Stomach (tissue), 9 donors: ENCODE measurements around the gene RAVER2. TPM values are rescaled to one million over a fixed set of nuclear protein-coding genes. Genes with fewer than 3 reads are reported as not detected.

Experiments used
- DNase-seq, 2 donors: peaks; one replicate each; pipeline versions ENCODE4 v3.0.0 to v3.0.0-alpha.2; 2013 to 2019
- H3K27ac ChIP-seq, 5 donors: fragments of 200-600 bp in 4 of 5; sonication (generic) in 4 of 5; one replicate each; pipeline ENCODE4 v1.5.1; 2013 to 2019; ENCODE audit warnings: mild to moderate bottlenecking in 1 of 5, moderate library complexity in 1 of 5
- H3K27me3 ChIP-seq, 3 donors: fragments of 200-600 bp; sonication (generic); one replicate each; pipeline ENCODE4 v1.5.1; 2017 to 2019; ENCODE audit warnings: mixed run types in 1 of 3
- H3K36me3 ChIP-seq, 4 donors: fragments of 200-600 bp; sonication (generic); 1 replicate in 3 of 4; 2 replicates in 1 of 4; pipeline ENCODE4 v1.5.1; 2016 to 2019
- H3K4me1 ChIP-seq, 4 donors: fragments of 200-600 bp; sonication (generic); one replicate each; pipeline ENCODE4 v1.5.1; 2016 to 2019
- H3K4me3 ChIP-seq, 4 donors: fragments of 200-600 bp; sonication (generic) in 3 of 4; one replicate each; pipeline ENCODE4 v1.5.1; 2016 to 2019; ENCODE audit warnings: mild to moderate bottlenecking in 1 of 4
- H3K9me3 ChIP-seq, 4 donors: fragments of 200-600 bp; sonication (generic); one replicate each; pipeline ENCODE4 v1.5.1; 2016 to 2019
- CTCF ChIP-seq, 7 experiments: fragments of 450-650 bp in 4 of 7; fragments of 200-600 bp in 3 of 7; sonication (generic) in 3 of 7; IDR thresholded peaks; one replicate each; pipeline ENCODE4 v1.5.1; 2016 to 2019; ENCODE audit warnings: antibody characterized with exemption in 7 of 7, control low read depth in 2 of 7, mild to moderate bottlenecking in 1 of 7
- EP300 ChIP-seq: sonication (generic); formaldehyde crosslinking; IDR thresholded peaks from one replicate; pipeline ENCODE4 v1.6.1; 2017; ENCODE audit warnings: antibody characterized with exemption
- POLR2A ChIP-seq, 4 donors: fragments of 450-650 bp; IDR thresholded peaks; one replicate each; pipeline ENCODE4 v1.6.1; 2016; ENCODE audit warnings: antibody characterized with exemption in 4 of 4, control low read depth in 2 of 4, mild to moderate bottlenecking in 1 of 4, moderate library complexity in 1 of 4
- POLR2AphosphoS5 ChIP-seq, 3 donors: sonication (generic); formaldehyde crosslinking; IDR thresholded peaks; one replicate each; pipeline ENCODE4 v1.6.1; 2016; ENCODE audit warnings: antibody characterized with exemption in 3 of 3
- WGBS, 5 donors: extraction: QIAGEN DNeasy Blood & Tissue Kit in 3 of 5; methylation state at CpG; one replicate each; pipeline versions ENCODE4 v1.1.5 to v1.1.7; 2013 to 2018; 5-methylcytosine and 5-hydroxymethylcytosine counted together
- intact Hi-C: fragments of 100-400 bp; cut with DNase I; formaldehyde crosslinking; loops from one replicate; pipeline ENCODE4 v1.15.1; 2023; ENCODE audit warnings: low total_unique reads
- polyA plus RNA-seq, 3 donors: library from polyadenylated mRNA; stranded (reverse); fragments of 200-250 nt; gene quantifications; one replicate each; pipeline ENCODE4 v1.2.3, GENCODE V29; 2013
- total RNA-seq, 5 donors: library from RNA; depleted of rRNA; stranded (reverse); fragments of >200 nt; gene quantifications; one replicate each; pipeline versions ENCODE4 v1.1.0 to v1.2.3, GENCODE V29; 2014 to 2016
- donor health status: healthy with polysubstance abuse.
- donor health status: Bipolar disorder and iron deficiency.
- donor health status: healthy.

RAVER2 gene
- total and polyA plus RNA-seq, 8 donors = 4.7 to 27.5 (median 13.9) TPM

- no peak for DNase-seq
- peak overlapping the region in 2 of 5 donors; percentile 17 to 18 for H3K27ac ChIP-seq
- no peaks in the 10 kb centered on the region for H3K27me3 ChIP-seq
These were observed 97.3 kb downstream of the RAVER2 start for GRCh38 chr1:64842224-64842623.

DNA sequence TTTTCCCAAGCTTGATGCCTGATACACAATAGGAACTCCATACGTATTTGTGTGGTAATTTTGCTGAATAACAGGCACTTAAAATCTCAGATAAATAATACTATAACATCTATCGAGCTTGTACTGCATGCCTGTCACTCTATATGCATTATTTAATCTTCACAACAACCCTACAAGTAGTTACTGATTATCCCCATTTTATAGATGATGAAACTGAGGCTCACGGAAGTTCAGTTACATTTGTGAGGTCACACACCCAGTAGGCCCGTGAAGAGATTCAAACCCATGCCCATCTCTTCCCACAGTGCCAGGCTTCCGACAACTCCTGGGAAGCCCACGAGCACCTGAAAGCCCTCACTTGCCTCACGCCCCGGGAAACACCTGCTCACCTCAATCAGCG, 98.8 kb downstream of the RAVER2 start:
- WGBS, 5 donors = 84 to 95% (median 92%) methylated on average over 9 of the region's 9 CpGs
- intact Hi-C loops = no loop called here
- DNase-seq = no peak
- TF ChIP-seq CTCF (IDR thresholded peaks at IDR 0.05) (no peak), EP300 (no peak), POLR2AphosphoS5 (IDR thresholded peaks at IDR 0.05) (no peak)
- Histone ChIP-seq H3K27ac (no peak overlapping the region), H3K4me3 (no peak overlapping the region), H3K36me3 (peaks cover 64 to 97% (median 96%) of the 10 kb centered on the region in 4 donors), H3K9me3 (no peaks in the 10 kb centered on the region), H3K4me1 (peaks cover 0 to 16% (median 7%) of the 10 kb centered on the region in 4 donors), H3K27me3 (no peaks in the 10 kb centered on the region)

More at GRCh38 chr1:64842224-64842623, 97.3 kb downstream of the RAVER2 start:
- TF ChIP-seq EP300 = no peak
- TF ChIP-seq POLR2A (IDR thresholded peaks at IDR 0.05) = no peak
- no peak for TF ChIP-seq POLR2AphosphoS5 (IDR thresholded peaks at IDR 0.05)
- TF ChIP-seq CTCF (IDR thresholded peaks at IDR 0.05) = no peak
- intact Hi-C loops = no loop called here
- 45 to 72% (median 55%) methylated on average over 2 of the region's 2 CpGs for WGBS, 5 donors
- Histone ChIP-seq H3K36me3 (peaks cover 66 to 97% (median 96%) of the 10 kb centered on the region in 4 donors), H3K4me3 (no peak overlapping the region), H3K9me3 (no peaks in the 10 kb centered on the region), H3K4me1 (peaks cover 0 to 16% (median 7%) of the 10 kb centered on the region in 4 donors)

DNA sequence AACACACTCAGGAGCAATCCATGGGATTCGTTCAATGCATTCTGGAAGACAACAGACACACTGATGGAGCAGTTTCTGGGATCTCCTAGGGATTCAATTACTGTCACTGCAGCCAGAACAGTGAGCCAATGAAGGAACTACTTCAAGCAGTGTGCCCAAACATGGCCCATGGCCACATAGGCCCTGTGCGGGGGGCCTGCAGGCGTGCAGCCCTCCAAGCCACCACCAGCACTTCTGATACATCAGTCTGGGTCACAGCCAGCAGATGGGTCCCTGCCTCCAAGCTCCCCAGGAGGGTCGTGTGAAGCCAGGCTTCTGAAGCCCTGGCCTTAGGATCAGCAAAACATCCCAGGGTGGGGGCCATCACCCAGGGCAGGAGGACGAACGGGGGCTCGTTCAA, 99.3 kb downstream of the RAVER2 start:
- Histone ChIP-seq H3K36me3 (peaks cover 68 to 99% (median 98%) of the 10 kb centered on the region in 4 donors), H3K27ac (no peak overlapping the region), H3K27me3 (no peaks in the 10 kb centered on the region), H3K4me3 (no peak overlapping the region), H3K4me1 (peaks cover 0 to 16% (median 7%) of the 10 kb centered on the region in 4 donors), H3K9me3 (no peaks in the 10 kb centered on the region)
- TF ChIP-seq EP300 = no peak
- no peak for TF ChIP-seq POLR2AphosphoS5 (IDR thresholded peaks at IDR 0.05)
- no peak for TF ChIP-seq POLR2A (IDR thresholded peaks at IDR 0.05)
- TF ChIP-seq CTCF (IDR thresholded peaks at IDR 0.05) = no peak
- WGBS, 5 donors = 85 to 94% (median 91%) methylated on average over 7 of the region's 7 CpGs
- no peak for DNase-seq
- intact Hi-C loops = no loop called here

- Histone ChIP-seq H3K9me3 (no peaks in the 10 kb centered on the region), H3K27me3 (no peaks in the 10 kb centered on the region), H3K4me3 (no peak overlapping the region), H3K27ac (no peak overlapping the region), H3K4me1 (peaks cover 0 to 16% (median 7%) of the 10 kb centered on the region in 4 donors), H3K36me3 (peaks cover 66 to 99% (median 98%) of the 10 kb centered on the region in 4 donors)
- WGBS, 5 donors = 87 to 93% (median 91%) methylated on average over 7 of the region's 7 CpGs
- TF ChIP-seq EP300 (no peak), CTCF (IDR thresholded peaks at IDR 0.05) (no peak), POLR2AphosphoS5 (IDR thresholded peaks at IDR 0.05) (no peak), POLR2A (IDR thresholded peaks at IDR 0.05) (no peak)
- DNase-seq = no peak
- intact Hi-C loops = no loop called here
These were observed 99.7 kb downstream of the RAVER2 start for GRCh38 chr1:64844609-64845008.
